HepG2 (cell line): ENCODE measurements around the gene CIDEA.

ENCODE experiments used
- MYNN ChIP-seq: sonication (generic); formaldehyde crosslinking; IDR thresholded peaks from 2 replicates; pipeline ENCODE4 v1.4.0; 2020; ENCODE audit warnings: mild to moderate bottlenecking, low read depth, missing genetic modification reagents
- NCOA5 ChIP-seq: sonication (generic); formaldehyde crosslinking; IDR thresholded peaks from 2 replicates; pipeline ENCODE4 v1.4.0; 2020; ENCODE audit warnings: missing genetic modification reagents
- PCBP2 ChIP-seq: fragments of 200-400 bp; formaldehyde crosslinking; optimal IDR thresholded peaks from 2 replicates; pipeline ENCODE3; 2018; ENCODE audit warnings: low read length, low read depth; ENCODE audit not compliant: poor library complexity, severe bottlenecking
- SP2 ChIP-seq: sonication (generic); formaldehyde crosslinking; IDR thresholded peaks from 2 replicates; pipeline ENCODE4 v1.5.1; 2020; ENCODE audit warnings: mild to moderate bottlenecking, missing genetic modification reagents
- ZNF746 ChIP-seq: sonication (generic); formaldehyde crosslinking; IDR thresholded peaks from 2 replicates; pipeline ENCODE4 v1.8.0; 2022; ENCODE audit warnings: mild to moderate bottlenecking, missing genetic modification reagents
- TF ChIP-seq, protein P1 (sequence below): fragments of 450-650 bp; IDR thresholded peaks from 2 replicates; pipeline ENCODE4 v1.6.1; 2016

DNA sequence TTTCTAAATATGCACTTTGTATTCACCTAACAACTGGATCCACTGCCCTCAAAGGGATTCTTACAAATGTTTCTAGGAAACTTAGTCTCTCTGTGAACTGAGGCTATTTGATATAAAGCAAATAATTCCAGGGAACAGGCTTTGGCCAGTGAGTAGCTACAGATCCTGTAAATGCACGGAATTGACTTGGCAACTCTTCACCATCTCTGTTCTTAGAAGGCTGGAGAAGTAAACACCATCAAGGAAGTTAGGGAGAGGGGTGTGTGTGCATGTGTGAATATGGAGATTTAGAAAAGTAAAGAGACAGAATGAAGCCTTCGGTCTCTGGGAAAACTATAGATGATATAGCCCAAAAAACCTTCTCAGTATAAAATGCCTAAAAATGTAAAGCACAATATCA is 10.7 kb downstream of the CIDEA start:
- TF ChIP-seq, protein P1, sequence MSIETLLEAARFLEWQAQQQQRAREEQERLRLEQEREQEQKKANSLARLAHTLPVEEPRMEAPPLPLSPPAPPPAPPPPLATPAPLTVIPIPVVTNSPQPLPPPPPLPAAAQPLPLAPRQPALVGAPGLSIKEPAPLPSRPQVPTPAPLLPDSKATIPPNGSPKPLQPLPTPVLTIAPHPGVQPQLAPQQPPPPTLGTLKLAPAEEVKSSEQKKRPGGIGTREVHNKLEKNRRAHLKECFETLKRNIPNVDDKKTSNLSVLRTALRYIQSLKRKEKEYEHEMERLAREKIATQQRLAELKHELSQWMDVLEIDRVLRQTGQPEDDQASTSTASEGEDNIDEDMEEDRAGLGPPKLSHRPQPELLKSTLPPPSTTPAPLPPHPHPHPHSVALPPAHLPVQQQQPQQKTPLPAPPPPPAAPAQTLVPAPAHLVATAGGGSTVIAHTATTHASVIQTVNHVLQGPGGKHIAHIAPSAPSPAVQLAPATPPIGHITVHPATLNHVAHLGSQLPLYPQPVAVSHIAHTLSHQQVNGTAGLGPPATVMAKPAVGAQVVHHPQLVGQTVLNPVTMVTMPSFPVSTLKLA, result no peak
- TF ChIP-seq NCOA5 (no peak), MYNN (CRISPR knock-in tag) (no peak), ZNF746 (no peak), SP2 (no peak), PCBP2 (no peak)
